Fibroblast of lung (primary cell): ENCODE data around the gene CBLL1.

Experiments
- EZH2 ChIP-seq: IDR thresholded peaks from 2 replicates; pipeline ENCODE4 v1.5.1; 2012; ENCODE audit warnings: low read length, control low read depth, mild to moderate bottlenecking; ENCODE audit errors: missing control alignments
- TF ChIP-seq, protein P1 (sequence below), 2 donors: IDR thresholded peaks in 1 of 2; conservative IDR thresholded peaks in 1 of 2; 1 replicate in 1 of 2; 2 replicates in 1 of 2; pipeline ENCODE4 v1.5.1; 2011 to 2012; ENCODE audit warnings: low read length in 2 of 2, control low read depth in 1 of 2, inconsistent platforms in 1 of 2, low read depth in 1 of 2, mild to moderate bottlenecking in 1 of 2

DNA sequence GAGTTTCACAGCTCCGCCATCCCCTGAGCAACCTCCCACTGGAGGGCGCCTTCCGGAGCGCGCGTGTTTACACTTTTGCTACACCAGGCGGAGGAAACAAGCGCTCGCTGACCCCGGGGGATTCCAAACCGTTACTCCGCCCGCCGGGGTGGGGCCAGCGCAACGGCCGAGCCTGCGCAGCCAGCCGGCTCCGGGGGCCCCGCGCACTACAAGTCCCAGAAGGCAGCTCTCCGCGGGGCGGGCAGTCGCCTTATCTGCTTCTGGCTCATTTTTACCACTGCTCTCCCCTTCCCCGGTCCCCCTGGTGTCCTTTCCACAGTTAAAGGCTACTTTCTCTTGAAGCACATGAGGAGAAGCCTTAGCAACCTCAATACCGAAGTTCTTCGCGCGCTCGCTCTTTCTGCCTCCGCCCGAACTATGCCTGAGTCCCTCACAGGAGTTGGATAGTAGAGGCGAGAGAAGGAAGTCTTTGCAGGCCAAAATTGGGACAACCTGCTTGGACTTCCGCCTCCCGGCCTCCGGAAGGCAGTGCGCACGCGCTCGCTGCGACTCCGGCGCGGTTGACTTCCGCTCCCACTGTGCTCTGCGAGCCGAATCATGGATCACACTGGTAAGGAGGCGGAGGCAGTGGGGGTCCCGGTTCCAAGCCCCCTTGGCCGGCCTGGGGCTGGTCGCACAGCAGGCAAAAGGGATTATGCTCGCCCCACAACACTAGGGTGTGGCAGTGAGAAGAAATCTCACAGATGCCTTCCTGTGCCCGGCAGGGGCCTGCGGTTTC lies at the start of gene CBLL1:
- TF ChIP-seq, protein P1, sequence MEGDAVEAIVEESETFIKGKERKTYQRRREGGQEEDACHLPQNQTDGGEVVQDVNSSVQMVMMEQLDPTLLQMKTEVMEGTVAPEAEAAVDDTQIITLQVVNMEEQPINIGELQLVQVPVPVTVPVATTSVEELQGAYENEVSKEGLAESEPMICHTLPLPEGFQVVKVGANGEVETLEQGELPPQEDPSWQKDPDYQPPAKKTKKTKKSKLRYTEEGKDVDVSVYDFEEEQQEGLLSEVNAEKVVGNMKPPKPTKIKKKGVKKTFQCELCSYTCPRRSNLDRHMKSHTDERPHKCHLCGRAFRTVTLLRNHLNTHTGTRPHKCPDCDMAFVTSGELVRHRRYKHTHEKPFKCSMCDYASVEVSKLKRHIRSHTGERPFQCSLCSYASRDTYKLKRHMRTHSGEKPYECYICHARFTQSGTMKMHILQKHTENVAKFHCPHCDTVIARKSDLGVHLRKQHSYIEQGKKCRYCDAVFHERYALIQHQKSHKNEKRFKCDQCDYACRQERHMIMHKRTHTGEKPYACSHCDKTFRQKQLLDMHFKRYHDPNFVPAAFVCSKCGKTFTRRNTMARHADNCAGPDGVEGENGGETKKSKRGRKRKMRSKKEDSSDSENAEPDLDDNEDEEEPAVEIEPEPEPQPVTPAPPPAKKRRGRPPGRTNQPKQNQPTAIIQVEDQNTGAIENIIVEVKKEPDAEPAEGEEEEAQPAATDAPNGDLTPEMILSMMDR (conservative IDR thresholded peaks at IDR 0.05 in 1 of 2, IDR thresholded peaks at IDR 0.05 in 1 of 2; ENCODE audit: low read depth in 1 of 2, low read length in 2 of 2): peak; percentile 67 to 70
- no peak for TF ChIP-seq EZH2
